NCI-H2029 (cell line): ENCODE measurements around the gene MRPS27.
A peak's percentile ranks its signal among the peaks of the same experiment; 100 is the strongest.

ENCODE experiments used
- DNase-seq: peaks from one replicate; lab custom pipeline; 2025; lab: John Stamatoyannopoulos, UW

The MRPS27 gene

DNA sequence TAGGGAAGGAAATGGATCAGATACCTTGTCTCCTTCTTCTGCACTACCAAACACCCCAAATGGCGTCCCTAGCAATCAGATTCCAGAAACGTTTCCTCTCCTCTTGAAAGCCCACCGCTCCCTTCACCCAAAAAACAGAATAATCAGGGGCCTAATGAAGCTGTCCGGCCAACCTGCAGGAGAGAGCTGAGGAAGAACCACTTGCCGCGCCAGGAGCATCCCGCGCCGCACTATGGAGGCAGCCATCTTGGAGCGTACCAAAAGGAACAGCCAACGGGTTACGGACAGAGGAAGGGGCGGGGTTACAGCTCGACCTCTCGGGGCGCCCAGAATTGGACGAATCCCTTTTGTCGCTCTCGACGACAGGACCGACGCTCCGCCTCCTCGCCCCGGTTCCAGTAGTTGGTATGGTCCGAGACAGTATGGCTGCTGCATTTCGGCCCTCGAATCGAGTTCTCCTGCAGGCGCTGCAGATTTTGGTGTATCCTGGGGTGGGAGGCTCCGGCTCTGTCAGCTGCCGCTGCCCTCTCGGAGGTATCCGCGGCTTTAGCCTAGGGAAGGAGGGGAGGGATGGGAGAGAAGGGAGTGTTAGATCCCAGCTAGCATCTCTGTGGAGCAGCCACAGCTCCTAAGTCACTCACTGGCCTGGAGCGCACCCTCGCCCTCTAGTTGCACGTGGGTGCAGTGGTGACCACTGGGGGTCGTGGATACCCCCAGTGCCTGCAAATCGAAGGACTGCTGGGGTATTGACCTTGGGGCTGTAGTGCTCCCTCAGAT lies at the start of gene MRPS27, which contains the start of gene PTCD2:
Gene MRPS27, minus strand, starts transcription at position 265 of the 777 bp plus-strand sequence. Its CDS starts 19 bp downstream, at position 246.
Gene PTCD2, plus strand, starts transcription at position 398 of the 777 bp plus-strand sequence. Its CDS starts 10 bp downstream, at position 408.
- DNase-seq: peak; percentile 98

DNA sequence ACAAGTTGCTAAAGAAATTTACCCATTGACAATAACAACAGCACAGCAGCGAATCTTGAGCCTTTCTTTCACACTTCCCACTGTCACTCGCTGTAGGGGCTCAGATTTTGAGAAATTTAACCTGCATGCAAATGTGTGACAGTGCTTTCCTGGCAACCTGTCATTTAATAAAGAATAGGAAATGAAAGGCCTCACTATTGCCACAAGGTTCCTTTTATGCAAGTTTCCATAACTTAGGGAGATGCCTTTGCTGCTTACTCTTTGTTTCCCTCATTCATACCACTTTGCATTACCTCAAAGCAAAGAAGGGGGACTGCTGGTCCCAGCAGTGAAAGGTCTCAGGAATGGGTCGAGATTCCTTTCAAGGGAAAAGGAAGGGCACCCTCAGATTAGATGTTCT lies 49.7 kb upstream of the MRPS27 start:
- no peak for DNase-seq

DNA sequence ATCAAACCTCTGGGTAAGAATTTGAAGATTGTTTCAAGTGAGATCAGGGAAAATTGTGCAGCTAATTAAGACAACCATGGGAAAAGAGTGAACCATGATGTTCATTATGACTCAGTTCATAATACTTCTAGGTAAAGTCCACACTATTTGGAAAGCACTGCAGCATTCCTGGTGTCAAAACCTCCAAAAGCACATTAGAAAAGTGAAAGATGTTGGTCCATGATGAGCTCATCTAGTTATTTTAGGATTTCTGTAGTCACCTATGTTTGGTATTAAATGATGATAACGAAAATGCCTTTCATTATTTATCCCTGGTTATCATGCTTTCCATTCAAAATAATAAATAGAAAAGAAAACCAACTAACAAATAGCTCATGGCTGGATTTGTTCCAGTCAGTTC lies 49.3 kb upstream of the MRPS27 start:
- DNase-seq: no peak

DNA sequence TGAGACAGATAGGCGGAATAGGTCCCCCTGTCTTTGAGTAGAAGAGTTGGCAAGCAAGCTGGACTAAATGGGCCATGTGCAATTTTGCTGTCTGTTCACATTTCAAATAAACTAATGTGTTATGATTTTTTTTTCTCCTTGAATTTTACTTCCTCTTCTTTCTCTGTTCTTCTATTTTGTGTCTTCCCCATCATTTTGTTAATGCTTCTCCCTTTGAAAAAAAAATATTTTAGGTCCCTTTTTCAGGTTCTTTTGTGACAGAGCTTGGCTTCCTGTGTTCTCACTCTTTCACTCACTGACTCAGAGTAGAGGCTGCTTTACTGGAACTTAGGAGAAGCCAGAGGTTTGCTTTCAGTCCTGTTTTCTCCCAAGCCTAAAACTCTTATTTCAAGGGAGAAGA lies 48.2 kb upstream of the MRPS27 start:
- DNase-seq: no peak

DNA sequence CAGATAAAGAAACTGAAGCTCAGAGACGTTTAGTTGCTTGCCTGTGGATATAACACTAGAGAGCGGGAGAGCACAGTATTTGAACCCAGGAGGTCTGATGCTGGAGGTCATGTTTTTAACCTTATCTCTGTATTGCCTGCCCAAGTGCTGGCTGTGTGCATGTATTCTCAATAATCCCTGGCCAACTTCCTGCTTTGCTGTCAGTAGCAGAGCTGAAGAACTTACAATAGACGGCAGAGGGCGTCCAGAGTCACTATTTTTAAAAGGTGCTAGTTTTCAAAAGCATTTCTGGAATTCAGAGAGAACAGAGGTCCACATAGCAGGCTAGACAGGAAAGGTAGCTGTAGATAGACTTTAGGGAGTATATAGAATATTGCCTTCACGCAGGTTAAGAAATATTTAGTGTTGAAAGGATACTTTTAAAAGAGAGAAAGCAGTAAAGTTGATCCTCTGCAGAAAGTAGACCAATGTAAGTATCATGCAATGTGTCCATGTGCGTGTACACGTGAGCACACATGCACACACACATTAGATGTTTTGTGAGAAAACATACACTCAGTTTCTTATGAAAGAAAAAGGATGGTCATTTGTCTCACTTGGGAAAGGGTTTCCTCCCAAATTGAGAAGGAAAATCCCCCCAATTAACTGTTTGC lies 46.4 kb upstream of the MRPS27 start:
- peak; percentile 75 for DNase-seq

DNA sequence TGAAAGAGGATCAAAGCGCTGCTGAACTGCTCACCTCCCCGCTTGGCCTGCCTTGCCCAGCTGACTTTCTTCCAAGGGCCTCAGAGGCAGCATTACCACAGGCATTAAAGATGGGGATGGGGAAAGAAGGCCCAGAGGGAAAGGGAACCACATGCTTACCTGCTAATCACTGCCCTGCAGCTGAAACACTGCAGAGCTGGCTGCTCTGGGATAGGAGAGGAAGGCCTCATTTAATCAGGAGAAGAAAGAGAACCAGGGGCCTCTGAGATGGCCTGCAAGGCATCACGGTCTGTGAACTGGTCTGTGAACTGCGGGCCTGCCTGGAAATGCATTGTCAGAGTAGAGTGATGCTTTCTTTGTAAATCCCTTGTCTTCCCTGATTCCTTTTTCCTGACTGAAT lies 44.9 kb upstream of the MRPS27 start:
- DNase-seq: no peak

DNA sequence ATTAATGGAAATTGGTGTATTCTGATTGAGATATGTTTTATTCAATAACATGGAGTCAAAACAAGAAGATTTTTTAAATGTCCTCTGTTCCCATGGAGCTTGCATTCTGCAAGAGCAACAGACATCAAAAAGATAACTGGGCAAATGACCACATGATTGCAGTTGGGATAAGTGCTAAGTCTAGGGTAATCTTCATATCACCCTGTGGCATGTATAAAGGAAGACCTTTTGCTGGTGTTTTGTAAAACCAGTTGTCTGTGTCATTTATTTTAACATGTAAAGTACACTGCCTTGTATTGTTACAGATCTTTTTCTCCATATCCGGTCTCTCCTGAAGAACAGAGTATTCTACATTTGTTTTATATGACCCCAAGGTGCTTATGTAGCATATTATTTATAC lies 44.1 kb upstream of the MRPS27 start:
- no peak for DNase-seq

DNA sequence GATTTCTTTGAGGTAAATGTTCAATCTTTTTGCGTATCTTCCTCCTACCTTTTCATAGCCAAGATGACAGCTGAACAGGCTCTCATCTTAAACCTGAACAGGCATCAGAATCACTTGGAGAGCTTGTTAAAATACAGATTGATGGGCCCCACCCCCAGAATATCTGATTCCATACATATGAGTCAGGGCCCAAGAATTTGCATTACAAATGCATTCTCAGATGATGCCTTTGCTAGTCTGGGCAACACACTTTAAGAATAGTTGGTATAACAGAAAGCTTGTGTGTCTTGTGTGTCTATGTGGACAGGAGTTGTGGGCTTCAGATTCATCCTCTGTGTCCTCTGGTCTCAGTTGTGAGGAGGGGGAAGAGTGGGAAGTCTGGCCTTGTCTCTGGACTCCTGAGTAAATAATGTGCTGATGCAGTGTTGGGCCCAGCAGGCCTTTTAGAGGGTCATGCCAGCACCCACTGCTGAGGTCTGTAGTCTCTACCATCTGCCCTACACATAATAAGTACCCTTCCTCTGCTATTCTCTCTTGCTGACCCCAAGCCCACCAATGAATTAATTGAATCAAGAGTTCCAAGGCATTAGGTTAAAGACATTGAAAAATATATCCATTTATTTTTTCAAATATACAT lies 43.2 kb upstream of the MRPS27 start:
- no peak for DNase-seq

DNA sequence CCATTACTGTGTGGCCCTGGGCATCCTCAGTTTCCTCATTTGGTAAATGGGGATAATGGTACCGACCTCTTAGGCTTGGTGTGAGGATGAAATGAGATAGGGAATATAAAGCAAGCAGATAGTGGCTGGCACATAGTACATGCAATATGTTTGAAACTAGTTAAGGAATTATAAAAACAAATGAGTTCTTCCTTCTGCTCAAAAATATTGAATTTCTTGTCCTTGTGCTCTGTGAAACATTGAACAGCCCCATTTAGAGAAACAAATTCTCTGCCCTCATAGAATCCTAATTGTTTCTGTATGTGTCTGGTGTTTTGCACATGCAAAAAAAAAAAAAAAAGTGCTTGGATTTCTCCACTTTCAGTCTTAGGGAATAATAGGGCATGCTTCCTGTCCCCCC lies 39.8 kb upstream of the MRPS27 start:
- no peak for DNase-seq

DNA sequence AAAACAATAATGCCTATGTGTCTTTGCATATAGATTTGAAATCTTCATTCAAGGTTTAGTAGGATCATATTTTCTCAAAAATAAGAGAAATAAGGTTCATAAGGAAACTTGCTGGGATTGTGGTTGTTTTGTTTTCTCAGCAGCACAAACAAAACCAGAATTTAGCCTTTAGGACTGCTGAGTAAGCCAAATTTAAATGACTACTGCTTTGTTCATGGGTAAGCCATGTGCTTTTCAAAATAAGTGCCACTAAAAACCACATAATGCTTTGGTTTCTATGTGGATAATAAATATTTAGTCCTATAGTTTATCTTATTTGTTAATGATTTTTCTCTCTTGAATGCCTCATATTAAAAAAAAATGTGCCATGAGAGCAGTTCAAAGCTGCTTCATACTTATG lies 38.9 kb upstream of the MRPS27 start:
- no peak for DNase-seq

DNA sequence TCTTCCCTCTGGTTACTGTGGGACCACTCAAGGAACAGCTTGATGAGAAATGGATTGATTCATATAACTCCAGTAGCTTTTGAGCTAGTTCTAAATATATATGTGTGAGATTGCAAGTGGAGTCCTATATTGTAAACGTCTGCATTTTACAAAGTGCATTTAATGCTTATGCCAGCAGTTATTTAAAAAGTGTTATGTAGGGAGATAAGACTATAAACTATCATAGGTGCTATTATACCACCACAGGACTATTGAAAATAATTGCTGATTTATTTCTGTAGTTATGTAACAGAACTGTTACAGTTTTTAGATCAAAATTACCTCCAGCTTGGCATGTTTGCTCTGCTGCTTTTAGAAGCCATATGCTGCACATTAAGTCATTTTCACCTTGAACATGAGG lies 36.3 kb upstream of the MRPS27 start:
- no peak for DNase-seq

DNA sequence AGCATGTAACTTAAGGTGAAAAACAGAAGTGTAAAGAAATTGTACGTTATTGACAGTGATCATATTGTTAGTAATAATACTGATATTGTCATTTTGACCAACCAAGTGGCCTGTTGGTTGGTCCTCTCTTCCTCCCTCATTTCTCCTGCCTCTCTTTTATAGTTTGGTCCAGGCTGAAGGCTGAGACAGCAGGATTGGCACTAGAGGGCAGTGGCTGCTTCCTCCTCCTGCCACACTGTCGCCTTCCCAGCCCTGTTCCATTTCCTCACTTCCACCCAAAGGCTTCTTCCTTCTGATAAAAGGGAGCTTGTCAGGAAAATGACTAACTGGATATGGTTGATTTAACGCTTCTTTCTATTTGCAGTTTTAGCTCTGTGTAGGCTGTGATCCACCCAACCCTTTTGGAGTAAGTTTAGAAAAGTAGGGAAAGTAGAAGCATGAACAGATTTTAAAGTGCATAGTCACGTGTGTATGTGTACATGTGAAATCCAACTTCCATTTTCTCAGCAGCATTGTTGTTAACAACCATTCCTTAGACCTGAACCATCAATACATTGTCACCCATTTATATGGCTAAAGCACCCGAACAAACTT lies 35.8 kb upstream of the MRPS27 start:
- no peak for DNase-seq

DNA sequence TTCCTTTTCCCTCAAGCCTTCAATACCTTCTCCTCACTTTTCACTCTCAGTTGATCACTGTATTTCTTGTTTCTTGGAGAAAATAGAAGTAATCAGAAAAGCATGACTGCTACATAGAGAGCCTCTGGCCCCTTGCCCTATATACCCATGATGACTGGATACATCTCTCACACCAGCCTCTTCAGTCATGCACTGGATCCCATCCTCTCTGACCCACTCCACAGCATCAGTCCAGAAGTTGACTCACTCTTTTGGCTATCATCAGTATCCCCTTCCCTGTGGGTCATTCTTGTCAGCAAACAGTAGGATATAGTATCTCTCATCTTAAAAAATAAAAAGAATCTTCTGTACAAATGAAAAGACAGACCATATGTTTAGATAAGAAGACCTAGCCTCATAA lies 33.0 kb upstream of the MRPS27 start:
- DNase-seq: no peak

DNA sequence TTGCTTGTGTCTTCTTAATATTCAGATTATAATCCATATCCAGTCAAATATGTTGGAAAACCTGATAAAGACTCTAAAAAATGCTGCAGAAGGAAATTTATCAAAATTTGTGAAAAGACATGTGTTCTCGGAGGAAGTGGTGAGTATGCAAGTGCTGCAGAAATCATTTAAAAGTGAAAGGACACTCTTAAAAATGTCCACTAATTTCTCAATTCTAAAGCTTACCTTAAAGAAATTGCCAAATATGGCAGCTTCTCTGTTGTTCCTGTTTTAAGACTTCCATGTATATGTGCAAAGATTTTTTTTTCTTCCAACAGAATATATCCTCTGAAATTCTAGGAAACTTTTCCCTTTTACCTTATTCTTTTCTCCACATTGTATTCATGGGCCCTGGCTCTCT lies 32.6 kb upstream of the MRPS27 start:
- DNase-seq: no peak

DNA sequence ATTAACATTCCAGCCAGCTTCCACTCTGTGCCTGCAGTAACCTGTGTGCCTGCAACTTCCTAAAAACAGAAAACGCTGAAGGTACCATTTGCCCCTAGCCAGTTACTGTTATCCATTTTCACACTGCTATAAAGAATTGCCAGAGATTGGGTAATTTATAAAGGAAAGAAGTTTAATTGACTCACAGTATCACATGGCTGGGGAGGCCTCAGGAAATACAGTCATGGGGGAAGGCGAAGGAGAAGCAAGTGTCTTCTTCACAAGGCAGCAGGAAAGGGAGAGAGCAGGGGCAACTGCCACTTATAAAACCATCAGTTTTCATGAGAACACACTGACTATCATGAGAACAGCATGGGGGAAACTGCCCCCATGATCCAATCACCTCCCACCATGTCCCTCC lies 31.3 kb upstream of the MRPS27 start:
- no peak for DNase-seq

DNA sequence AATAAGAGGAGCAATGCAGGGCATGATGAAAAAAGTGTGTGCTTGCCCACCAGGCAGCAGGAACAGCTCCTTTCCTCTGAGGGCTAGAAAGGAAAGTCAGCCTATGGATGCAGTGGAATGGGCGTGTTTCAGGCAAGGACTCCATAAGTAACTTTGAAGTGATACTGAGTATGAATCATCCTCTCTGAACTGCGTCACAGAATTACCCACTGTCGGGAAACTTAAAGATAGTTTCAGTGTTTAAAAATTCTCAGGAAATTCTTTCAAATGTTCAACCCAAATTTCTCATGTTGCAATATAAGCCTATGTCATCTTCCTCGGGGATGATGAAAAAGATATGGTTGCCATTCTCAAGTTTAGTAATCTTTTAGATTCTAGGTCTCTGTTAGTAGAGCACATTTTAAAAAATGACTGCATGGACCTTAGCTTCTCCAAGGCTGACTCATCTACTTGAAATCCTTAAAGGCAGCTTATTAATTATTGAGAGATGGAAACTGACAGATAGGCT lies 27.8 kb upstream of the MRPS27 start:
- DNase-seq: no peak

DNA sequence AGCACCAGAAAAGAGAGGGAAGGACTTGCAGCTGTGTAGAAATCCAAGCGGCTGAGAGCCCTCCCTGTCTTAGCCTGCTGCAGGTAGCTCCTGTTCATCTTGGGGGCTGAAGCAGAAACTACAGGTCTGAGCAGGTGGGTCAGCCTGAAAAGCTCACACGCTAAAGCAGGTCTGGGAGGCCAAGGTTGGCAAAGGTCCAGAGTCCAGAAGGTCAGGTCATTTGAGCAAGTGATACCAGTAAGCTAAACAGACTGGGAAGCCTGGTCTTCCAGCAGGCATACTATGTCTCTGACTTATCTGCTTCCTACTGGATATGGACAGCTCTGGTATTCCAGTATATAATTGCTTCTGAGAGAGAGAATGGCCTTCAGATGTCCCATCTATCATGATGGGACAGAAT lies 26.4 kb upstream of the MRPS27 start:
- DNase-seq: no peak

DNA sequence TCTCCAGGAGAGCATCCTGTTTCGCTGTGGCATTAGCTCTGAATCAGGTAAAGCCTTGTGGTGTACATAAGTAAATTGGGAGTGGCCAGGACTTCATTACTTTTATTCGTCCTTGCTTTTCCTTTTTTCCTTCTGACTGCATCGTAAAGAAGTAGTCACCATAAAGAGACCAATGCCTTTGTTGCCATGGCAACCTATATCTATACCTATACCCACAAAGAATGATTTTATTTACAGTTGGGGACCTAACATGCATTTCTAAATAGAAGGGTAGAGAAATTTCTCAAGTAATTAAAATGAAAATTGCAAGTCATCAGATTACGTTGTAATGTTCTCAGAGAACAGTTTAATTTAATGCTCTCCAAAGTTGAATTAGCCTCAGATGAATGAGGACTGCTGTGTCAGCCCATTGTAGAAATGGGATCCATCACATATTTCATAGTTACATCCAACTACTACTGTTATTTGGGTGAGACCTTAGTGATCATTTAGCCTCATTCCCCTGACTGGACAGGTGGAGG lies 18.7 kb upstream of the MRPS27 start:
- DNase-seq: no peak

DNA sequence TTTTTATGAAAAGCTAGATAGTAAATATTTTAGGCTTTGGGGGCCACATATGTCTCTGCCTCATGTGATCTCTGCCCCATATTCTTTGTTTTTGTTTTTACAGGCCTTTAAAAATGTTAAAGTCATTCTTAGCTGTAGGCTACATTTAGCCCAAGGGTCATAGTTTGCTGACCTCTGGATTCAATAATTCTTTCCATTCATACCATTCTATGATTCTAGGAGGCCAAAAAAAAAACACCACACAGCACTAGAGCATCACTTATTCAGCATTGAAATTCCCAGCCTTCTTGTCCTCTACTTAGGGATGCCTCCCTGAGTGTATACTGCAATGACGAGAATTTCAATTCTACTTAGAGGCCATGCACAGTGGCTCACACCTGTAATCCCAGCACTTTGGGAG lies 17.1 kb upstream of the MRPS27 start:
- DNase-seq: no peak

DNA sequence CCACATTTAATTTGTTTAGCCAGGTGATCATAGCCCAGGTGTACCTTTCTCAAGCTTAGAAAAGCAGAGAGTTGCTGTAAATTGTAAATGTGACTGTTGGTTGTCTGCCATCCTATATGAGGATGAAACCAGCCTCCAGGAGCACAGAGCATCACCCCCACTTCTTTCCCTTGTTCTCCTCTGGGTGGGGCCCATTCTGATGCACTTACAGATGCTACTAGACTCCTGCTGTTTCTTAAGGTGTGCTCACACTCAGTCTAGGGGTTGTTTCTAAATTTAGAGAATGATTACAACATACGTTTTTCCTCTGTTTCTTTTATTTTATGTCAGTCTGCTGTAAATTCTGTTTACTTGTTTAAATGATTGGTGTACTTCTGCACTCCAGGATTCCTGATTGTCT lies 10.7 kb upstream of the MRPS27 start:
- no peak for DNase-seq

DNA sequence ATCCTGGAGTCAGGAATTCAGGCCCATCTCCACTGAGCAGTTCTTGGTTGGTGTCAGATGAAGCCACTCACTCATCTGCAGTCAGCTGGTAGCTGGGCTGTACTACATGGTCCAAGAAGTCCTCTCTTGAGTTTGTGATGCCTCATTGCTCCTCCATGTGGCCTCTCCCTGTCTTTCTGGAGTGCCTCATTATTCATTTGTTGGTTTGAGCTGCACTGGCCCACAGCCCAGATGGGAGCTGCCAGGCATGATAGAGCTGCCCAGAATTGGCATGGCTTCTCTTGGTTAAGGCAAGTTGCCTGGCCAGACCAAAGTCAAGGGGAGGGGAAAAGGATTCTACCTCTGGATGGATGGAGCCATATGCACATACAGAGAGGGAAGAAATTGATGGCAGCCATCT lies 8.1 kb upstream of the MRPS27 start:
- peak; percentile 95 for DNase-seq

DNA sequence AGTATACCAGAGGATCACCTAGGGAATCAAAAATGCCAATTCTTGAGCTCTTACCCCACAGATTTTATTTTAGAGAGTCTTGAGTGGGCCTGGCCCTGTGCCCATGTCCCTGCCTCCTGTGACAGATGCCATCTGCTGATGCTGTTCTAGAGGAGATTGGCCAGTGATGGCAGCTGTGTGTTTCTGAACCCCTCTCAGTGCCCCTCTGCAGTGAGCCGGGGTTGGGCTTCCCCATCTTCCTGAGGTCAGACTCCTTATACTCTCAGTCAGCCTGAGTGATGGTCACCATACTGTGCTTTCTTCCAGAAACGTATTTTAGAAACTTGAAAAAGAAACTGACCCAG lies 6.2 kb upstream of the MRPS27 start:
- no peak for DNase-seq
